Right renal pelvis (tissue), 4 donors: ENCODE results near the gene RFTN1. TPM values are rescaled to one million over a fixed set of nuclear protein-coding genes. Genes with fewer than 3 reads are reported as not detected.
A peak's percentile ranks its signal among the peaks of the same experiment; 100 is the strongest.

Source experiments
- DNase-seq, 4 donors: peaks; one replicate each; pipeline ENCODE4 v3.0.0-alpha.2; 2013; ENCODE audit warnings: low read depth in 4 of 4, low spot score in 3 of 4, missing footprints in 1 of 4
- polyA plus RNA-seq, 4 donors: library from polyadenylated mRNA; unstranded; fragments of 120-200 nt; gene quantifications; one replicate each; pipeline ENCODE4 v1.2.1, GENCODE V29; 2013; ENCODE audit not compliant: insufficient read length in 4 of 4

RFTN1 gene
- polyA plus RNA-seq, 4 donors = 29.6 to 33.2 (median 31.4) TPM

GRCh38 chr3:16390581-16390980 lies 122.9 kb downstream of the RFTN1 start:
- DNase-seq = no peak

GRCh38 chr3:16388850-16389441 lies 124.6 kb downstream of the RFTN1 start:
- DNase-seq = peak in 3 of 4 donors; percentile 54 to 64 (median 57)

GRCh38 chr3:16386561-16386960 lies 126.9 kb downstream of the RFTN1 start:
- DNase-seq = no peak

- DNase-seq = no peak
Measured at GRCh38 chr3:16385151-16385550, 128.3 kb downstream of the RFTN1 start.

- DNase-seq = no peak
Measured at GRCh38 chr3:16383864-16384263, 129.6 kb downstream of the RFTN1 start.

- no peak for DNase-seq
Measured at GRCh38 chr3:16382845-16383244, 130.7 kb downstream of the RFTN1 start.

GRCh38 chr3:16381426-16381825 lies 132.1 kb downstream of the RFTN1 start:
- no peak for DNase-seq

GRCh38 chr3:16380421-16380820 lies 133.1 kb downstream of the RFTN1 start:
- DNase-seq = no peak

GRCh38 chr3:16379838-16380237 lies 133.7 kb downstream of the RFTN1 start:
- DNase-seq = no peak

- DNase-seq = no peak
Measured at GRCh38 chr3:16378920-16379319, 134.6 kb downstream of the RFTN1 start.

- DNase-seq = no peak
Measured at GRCh38 chr3:16378415-16378814, 135.1 kb downstream of the RFTN1 start.

GRCh38 chr3:16377847-16378302 lies 135.6 kb downstream of the RFTN1 start:
- DNase-seq = no peak

- DNase-seq = no peak
Measured at GRCh38 chr3:16377196-16377595, 136.3 kb downstream of the RFTN1 start.

GRCh38 chr3:16375891-16376290 lies 137.6 kb downstream of the RFTN1 start:
- no peak for DNase-seq

GRCh38 chr3:16374935-16375245 lies 138.6 kb downstream of the RFTN1 start:
- no peak for DNase-seq

- no peak for DNase-seq
Measured at GRCh38 chr3:16374047-16374934, 139.2 kb downstream of the RFTN1 start.

GRCh38 chr3:16373341-16373946 lies 140.1 kb downstream of the RFTN1 start:
- DNase-seq = no peak

- DNase-seq = no peak
Measured at GRCh38 chr3:16372362-16373292, 140.9 kb downstream of the RFTN1 start.

- no peak for DNase-seq
Measured at GRCh38 chr3:16370872-16371740, 142.4 kb downstream of the RFTN1 start.

GRCh38 chr3:16370503-16370871 lies 143.0 kb downstream of the RFTN1 start:
- no peak for DNase-seq
